SK-N-SH (cell line): ENCODE data around the gene FAM229A. TPM values are rescaled to one million over a fixed set of nuclear protein-coding genes. Genes with fewer than 3 reads are reported as not detected.
A peak's percentile ranks its signal among the peaks of the same experiment; 100 is the strongest.

Experiments used
- CTCF ChIA-PET: fragments of 300-600, 350-600 bp; formaldehyde crosslinking; extraction: SDS; loops from one replicate; lab custom pipeline; 2021; lab: Yijun Ruan, JAX
- POLR2A ChIA-PET: fragments of 350-600 bp; sonication (Branson Sonifier 250); formaldehyde crosslinking; extraction: SDS; loops from one replicate; lab custom pipeline; 2020; ENCODE audit warnings: antibody characterized with exemption, inconsistent platforms; lab: Yijun Ruan, JAX
- DNase-seq: peaks from one replicate; pipeline ENCODE4 v3.0.0; 2012
- H2AFZ ChIP-seq: fragments of 200-600 bp; sonication (generic); 2 replicates; pipeline ENCODE4 v1.8.1; 2016; ENCODE audit warnings: antibody characterized with exemption, mild to moderate bottlenecking, low read depth
- H3F3A ChIP-seq: fragments of 200-600 bp; sonication (generic); replicated peaks from 2 replicates; pipeline ENCODE3; 2016; ENCODE audit warnings: antibody characterized with exemption, mild to moderate bottlenecking; ENCODE audit not compliant: insufficient read depth
- H3K27ac ChIP-seq, 2 experiments: fragments of 200-500 bp in 1 of 2; fragments of 200-600 bp in 1 of 2; sonication (Bioruptor generic) in 1 of 2; sonication (generic), shearing (Covaris generic) in 1 of 2; 2 replicates each; pipeline versions ENCODE4 v1.5.1 to v1.6.1; 2014 to 2016; ENCODE audit warnings: low read depth in 2 of 2, inconsistent platforms in 1 of 2, low read length in 1 of 2, mild to moderate bottlenecking in 1 of 2, mixed read lengths in 1 of 2
- H3K27me3 ChIP-seq: fragments of 200-600 bp; sonication (generic), shearing (Covaris generic); 2 replicates; pipeline ENCODE4 v1.6.1; 2016; ENCODE audit warnings: mixed run types; ENCODE audit not compliant: insufficient read depth
- H3K36me3 ChIP-seq, 2 experiments: fragments of 200-500 bp in 1 of 2; fragments of 200-600 bp in 1 of 2; sonication (Bioruptor generic) in 1 of 2; sonication (generic) in 1 of 2; replicated peaks in 1 of 2; 2 replicates each; pipeline versions ENCODE3 to v1.5.1; 2014 to 2016; ENCODE audit warnings: low read length in 1 of 2, mild to moderate bottlenecking in 1 of 2; ENCODE audit not compliant: insufficient read depth in 2 of 2, control insufficient read depth in 1 of 2
- H3K4me1 ChIP-seq, 2 experiments: fragments of 200-500 bp in 1 of 2; fragments of 200-600 bp in 1 of 2; sonication (Bioruptor generic) in 1 of 2; sonication (generic), shearing (Covaris generic) in 1 of 2; 2 replicates each; pipeline versions ENCODE4 v1.5.1 to v1.6.1; 2014 to 2016; ENCODE audit warnings: low read depth in 1 of 2, low read length in 1 of 2, mixed run types in 1 of 2; ENCODE audit not compliant: insufficient read depth in 2 of 2, control insufficient read depth in 1 of 2
- H3K4me2 ChIP-seq: fragments of 200-600 bp; sonication (generic), shearing (Covaris generic); 2 replicates; pipeline ENCODE4 v1.6.1; 2017; ENCODE audit warnings: mixed run types
- H3K4me3 ChIP-seq, 2 experiments: fragments of 200-500 bp in 1 of 2; fragments of 200-600 bp in 1 of 2; sonication (Bioruptor generic) in 1 of 2; sonication (generic), shearing (Covaris generic) in 1 of 2; 2 replicates each; pipeline versions ENCODE4 v1.5.1 to v1.8.1; 2014 to 2016; ENCODE audit warnings: low read depth in 2 of 2, inconsistent platforms in 1 of 2, low read length in 1 of 2, mild to moderate bottlenecking in 1 of 2, mixed read lengths in 1 of 2, moderate library complexity in 1 of 2
- H3K79me2 ChIP-seq: fragments of 200-600 bp; sonication (generic); 2 replicates; pipeline ENCODE4 v1.8.1; 2017; ENCODE audit warnings: mild to moderate bottlenecking; ENCODE audit not compliant: insufficient read depth
- H3K9ac ChIP-seq: fragments of 200-600 bp; sonication (generic); 2 replicates; pipeline ENCODE4 v1.6.1; 2017; ENCODE audit warnings: mixed run types
- H3K9me2 ChIP-seq: fragments of 200-600 bp; sonication (generic); 2 replicates; pipeline ENCODE4 v1.6.1; 2017; ENCODE audit warnings: mixed run types
- H3K9me3 ChIP-seq: fragments of 200-600 bp; sonication (generic); 2 replicates; pipeline ENCODE4 v1.6.1; 2017; ENCODE audit warnings: mixed run types, mild to moderate bottlenecking, moderate library complexity
- H4K20me1 ChIP-seq: fragments of 200-600 bp; sonication (generic); 2 replicates; pipeline ENCODE4 v1.6.1; 2017; ENCODE audit warnings: mild to moderate bottlenecking, mixed run types; ENCODE audit not compliant: insufficient read depth
- CHD2 ChIP-seq: fragments of 150-350 bp; IDR thresholded peaks from 2 replicates; pipeline ENCODE4 v1.6.1; 2018; ENCODE audit warnings: low read length; ENCODE audit not compliant: partially characterized antibody
- ELF1 ChIP-seq: IDR thresholded peaks from 2 replicates; pipeline ENCODE4 v1.4.0; 2012
- EZH2phosphoT487 ChIP-seq: fragments of 200-600 bp; sonication (generic); IDR thresholded peaks from 2 replicates; pipeline ENCODE4 v1.6.1; 2017; ENCODE audit warnings: low read depth, mixed run types, mild to moderate bottlenecking, antibody characterized with exemption, moderate library complexity, borderline replicate concordance
- FOSL2 ChIP-seq: IDR thresholded peaks from 2 replicates; pipeline ENCODE4 v1.4.0; 2012; ENCODE audit warnings: low read depth, mild to moderate bottlenecking, moderate library complexity, borderline replicate concordance
- FOXM1 ChIP-seq: IDR thresholded peaks from 2 replicates; pipeline ENCODE4 v1.4.0; 2012; ENCODE audit warnings: low read depth, mild to moderate bottlenecking
- IRF3 ChIP-seq: fragments of 150-350 bp; IDR thresholded peaks from 2 replicates; pipeline ENCODE4 v1.6.1; 2016; ENCODE audit warnings: mild to moderate bottlenecking, low read depth, low read length
- MEF2A ChIP-seq: IDR thresholded peaks from 2 replicates; pipeline ENCODE4 v1.4.0; 2012; ENCODE audit warnings: low read depth, borderline replicate concordance
- MXI1 ChIP-seq: IDR thresholded peaks from 2 replicates; pipeline ENCODE4 v1.6.1; 2012; ENCODE audit warnings: mild to moderate bottlenecking, low read depth, low read length, improper control_type of control experiment
- NRF1 ChIP-seq: IDR thresholded peaks from 2 replicates; pipeline ENCODE4 v1.6.1; 2012; ENCODE audit warnings: low read depth, mild to moderate bottlenecking, low read length
- POLR2AphosphoS5 ChIP-seq: IDR thresholded peaks from 2 replicates; pipeline ENCODE4 v1.6.1; 2012; ENCODE audit warnings: low read depth, low read length
- RFX5 ChIP-seq: IDR thresholded peaks from 2 replicates; pipeline ENCODE4 v1.6.1; 2012; ENCODE audit warnings: mild to moderate bottlenecking, improper control_type of control experiment, low read length
- SMC3 ChIP-seq: IDR thresholded peaks from 2 replicates; pipeline ENCODE4 v1.6.1; 2012; ENCODE audit warnings: low read depth, low read length, improper control_type of control experiment
- TCF12 ChIP-seq: IDR thresholded peaks from 2 replicates; pipeline ENCODE4 v1.4.0; 2012
- USF1 ChIP-seq: IDR thresholded peaks from 2 replicates; pipeline ENCODE4 v1.4.0; 2012; ENCODE audit warnings: low read depth, borderline replicate concordance
- USF2 ChIP-seq: fragments of 150-350 bp; IDR thresholded peaks from 2 replicates; pipeline ENCODE4 v1.6.1; 2017; ENCODE audit warnings: antibody characterized with exemption, low read length, low read depth, borderline replicate concordance
- WGBS: methylation state at CpG from one replicate; pipeline ENCODE4 v1.1.6; 2017; ENCODE audit warnings: low lambda C conversion rate; 5-methylcytosine and 5-hydroxymethylcytosine counted together
- polyA plus RNA-seq, 3 experiments: library from polyadenylated mRNA; depleted of rRNA; stranded (reverse); fragments of >200 nt; gene quantifications; 2 replicates each; pipeline ENCODE4 v1.2.3, GENCODE V29; 2012

FAM229A gene
- polyA plus RNA-seq, 1 of the 3 experiments (the other 2 are of a cell fraction) = 8.0 TPM

- no peak for TF ChIP-seq MXI1
- no peak for TF ChIP-seq TCF12
- TF ChIP-seq SMC3 = no peak
- no peak for TF ChIP-seq RFX5
- no peak for TF ChIP-seq FOXM1
- TF ChIP-seq EZH2phosphoT487 = no peak
- no peak for TF ChIP-seq POLR2AphosphoS5
- TF ChIP-seq MEF2A = no peak
- TF ChIP-seq NRF1 = no peak
These were observed 21.0 kb downstream of the FAM229A start (continued) for GRCh38 chr1:32341186-32341757.

GRCh38 chr1:32339363-32339978, 22.8 kb downstream of the FAM229A start:
- no peaks in the 10 kb centered on the region for H3K36me3 ChIP-seq
- no peak overlapping the region for H2AFZ ChIP-seq
- peaks cover 14% of the 10 kb centered on the region for H3K79me2 ChIP-seq
- H4K20me1 ChIP-seq = peaks cover 6% of the 10 kb centered on the region
- 59% methylated on average over 4 of the region's 5 CpGs for WGBS
- H3K4me2 ChIP-seq = no peak overlapping the region
- TF ChIP-seq FOSL2 (peak; percentile 22; the same call in 1 of the 2 replicates), USF1 (no peak), TCF12 (0 out of 2 replicates have a peak, but pooled peaks have one; percentile 11)
- H3K4me3 ChIP-seq = no peak overlapping the region
- no peaks in the 10 kb centered on the region for H3K9me2 ChIP-seq
- H3K27me3 ChIP-seq = no peaks in the 10 kb centered on the region
- peaks cover 1 to 9% of the 10 kb centered on the region in 2 experiments; a peak in 2 of 4 replicates for H3K4me1 ChIP-seq
- no peak overlapping the region for H3K27ac ChIP-seq
- ChIA-PET CTCF (no interaction called here), POLR2A (no interaction called here)
- H3F3A ChIP-seq = no peaks in the 10 kb centered on the region
- no peaks in the 10 kb centered on the region for H3K9me3 ChIP-seq
- no peak overlapping the region for H3K9ac ChIP-seq
- DNase-seq = no peak

GRCh38 chr1:32338637-32339145, 23.6 kb downstream of the FAM229A start:
- H3K9ac ChIP-seq = no peak overlapping the region
- H3K4me1 ChIP-seq = peaks cover 8 to 17% of the 10 kb centered on the region in 2 experiments; a peak in 3 of 4 replicates
- peaks cover 6% of the 10 kb centered on the region for H3F3A ChIP-seq
- H3K27me3 ChIP-seq = no peaks in the 10 kb centered on the region
- CTCF ChIA-PET = no interaction called here
- H3K79me2 ChIP-seq = peaks cover 22% of the 10 kb centered on the region
- no peak overlapping the region for H3K4me2 ChIP-seq
- no peak overlapping the region for H3K27ac ChIP-seq
- DNase-seq = no peak
- peaks cover 13% of the 10 kb centered on the region for H4K20me1 ChIP-seq
- H3K4me3 ChIP-seq = no peak overlapping the region
- peaks cover 7% of the 10 kb centered on the region in 2 experiments for H3K36me3 ChIP-seq
- no peak overlapping the region for H2AFZ ChIP-seq
- no peaks in the 10 kb centered on the region for H3K9me2 ChIP-seq
- POLR2A ChIA-PET = no interaction called here
- WGBS = 93% methylated on average over 14 of the region's 14 CpGs
- H3K9me3 ChIP-seq = no peaks in the 10 kb centered on the region
- TF ChIP-seq CHD2 (no peak), ELF1 (no peak), IRF3 (no peak), USF2 (no peak)
